GM19328 (cell line): ENCODE data around the gene GDPD5.

Source experiments
- ATAC-seq: cut with Tn5 transposase; IDR thresholded peaks from one replicate; pipeline ENCODE4 v1.9.1; 2021; ENCODE audit warnings: mild to moderate bottlenecking, moderate library complexity; ENCODE audit not compliant: unreplicated experiment

Gene GDPD5

DNA sequence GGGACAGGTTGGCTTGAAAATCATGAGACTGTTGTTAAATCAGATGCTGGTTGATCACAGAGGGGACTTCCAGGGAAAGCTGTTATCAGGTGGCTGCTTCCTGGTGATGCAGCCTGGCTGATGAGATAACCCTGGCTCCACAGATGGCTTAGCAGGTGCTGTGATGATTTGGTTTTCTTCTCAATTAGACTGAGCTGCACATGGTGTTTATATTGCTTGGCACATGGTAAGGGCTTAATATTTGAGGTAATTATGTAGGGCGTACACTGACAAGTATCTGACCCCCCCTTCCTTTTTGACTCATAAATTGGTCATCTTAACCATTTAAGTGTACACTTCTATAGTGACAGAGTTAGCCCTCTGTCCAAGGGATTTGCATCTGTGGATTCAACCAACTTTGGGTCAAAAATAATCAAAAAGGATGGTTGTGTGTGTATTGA is 119.4 kb downstream of the GDPD5 start:
- ATAC-seq = no peak

DNA sequence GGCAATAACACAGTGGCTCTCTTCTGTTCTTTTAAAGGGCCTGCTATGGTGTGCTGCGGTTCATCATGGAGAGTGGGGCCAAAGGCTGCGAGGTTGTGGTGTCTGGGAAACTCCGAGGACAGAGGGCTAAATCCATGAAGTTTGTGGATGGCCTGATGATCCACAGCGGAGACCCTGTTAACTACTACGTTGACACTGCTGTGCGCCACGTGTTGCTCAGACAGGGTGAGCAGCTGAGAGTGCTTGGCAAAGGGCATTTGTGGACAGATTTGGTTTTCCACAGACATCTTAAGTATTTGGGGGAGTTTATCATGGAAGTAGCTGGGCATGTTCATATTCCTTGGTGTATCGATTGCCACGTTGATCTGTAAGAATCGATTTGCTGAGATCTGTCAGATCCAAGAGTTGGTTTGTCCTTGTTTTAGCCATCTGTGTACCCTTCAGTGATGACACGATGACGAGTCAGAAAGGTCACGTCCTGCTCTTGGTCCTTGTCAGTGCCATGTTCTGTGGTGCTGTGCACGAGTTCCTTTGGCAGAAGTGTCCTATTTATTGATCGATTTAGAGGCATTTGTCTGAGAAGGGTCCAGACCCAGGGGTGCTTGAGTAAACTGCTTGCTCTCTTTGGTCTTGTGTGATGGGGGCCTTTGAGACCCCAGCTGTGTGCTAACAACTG is 121.6 kb downstream of the GDPD5 start:
- ATAC-seq = no peak

DNA sequence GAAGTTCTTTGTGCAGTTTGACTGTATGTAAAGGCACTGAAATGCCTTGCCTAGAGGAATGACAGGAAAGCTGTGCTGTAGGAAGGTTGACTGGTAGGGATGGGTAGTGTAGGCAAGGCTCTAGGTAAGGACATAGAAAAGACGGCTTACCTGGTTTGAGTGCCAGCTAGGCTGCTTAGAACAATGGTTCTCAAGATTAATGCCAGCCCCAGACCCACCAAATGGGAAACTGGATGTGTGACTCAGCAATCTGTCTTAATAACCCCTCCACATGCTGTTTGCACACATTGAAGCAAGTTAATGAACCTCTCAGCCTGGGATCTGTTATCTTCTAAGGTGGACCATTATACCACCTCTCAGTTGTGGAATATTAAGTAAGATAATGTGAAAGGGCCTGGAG is 122.7 kb downstream of the GDPD5 start:
- ATAC-seq = no peak

DNA sequence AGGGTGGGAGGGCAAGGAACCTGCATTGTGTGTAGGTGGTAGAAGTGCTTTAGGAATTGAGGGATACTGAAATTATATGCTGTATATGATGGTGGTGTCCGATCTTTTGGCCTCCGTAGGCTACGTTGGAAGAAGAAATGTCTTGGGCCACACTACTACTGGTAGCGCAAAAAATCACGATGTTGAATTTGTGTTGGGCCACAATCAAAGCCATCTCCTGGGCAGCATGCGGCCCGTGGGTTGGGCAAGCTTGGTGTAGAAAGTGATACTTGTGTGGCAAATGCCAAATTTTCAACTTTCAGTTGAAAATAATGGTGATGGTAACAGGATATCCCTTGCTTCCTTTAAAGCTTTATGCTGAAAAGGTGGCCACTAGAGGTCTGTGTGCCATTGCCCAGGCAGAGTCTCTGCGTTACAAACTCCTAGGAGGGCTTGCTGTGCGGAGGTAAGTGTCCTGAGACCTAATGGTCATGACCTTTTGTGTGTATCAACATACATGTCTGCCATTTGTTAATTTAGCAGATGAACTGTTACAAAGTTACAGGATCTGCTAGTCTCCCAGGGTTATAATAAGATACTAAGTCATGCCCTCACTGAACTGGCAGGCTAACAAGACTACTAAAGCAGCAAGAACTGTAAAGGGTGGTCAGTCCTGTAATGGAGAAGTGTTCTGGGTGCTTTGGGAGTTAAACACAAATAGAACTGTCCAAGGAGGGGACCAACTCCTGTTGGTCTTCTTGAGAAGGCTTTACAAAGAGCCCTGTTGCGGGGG is 123.6 kb downstream of the GDPD5 start:
- ATAC-seq = no peak

DNA sequence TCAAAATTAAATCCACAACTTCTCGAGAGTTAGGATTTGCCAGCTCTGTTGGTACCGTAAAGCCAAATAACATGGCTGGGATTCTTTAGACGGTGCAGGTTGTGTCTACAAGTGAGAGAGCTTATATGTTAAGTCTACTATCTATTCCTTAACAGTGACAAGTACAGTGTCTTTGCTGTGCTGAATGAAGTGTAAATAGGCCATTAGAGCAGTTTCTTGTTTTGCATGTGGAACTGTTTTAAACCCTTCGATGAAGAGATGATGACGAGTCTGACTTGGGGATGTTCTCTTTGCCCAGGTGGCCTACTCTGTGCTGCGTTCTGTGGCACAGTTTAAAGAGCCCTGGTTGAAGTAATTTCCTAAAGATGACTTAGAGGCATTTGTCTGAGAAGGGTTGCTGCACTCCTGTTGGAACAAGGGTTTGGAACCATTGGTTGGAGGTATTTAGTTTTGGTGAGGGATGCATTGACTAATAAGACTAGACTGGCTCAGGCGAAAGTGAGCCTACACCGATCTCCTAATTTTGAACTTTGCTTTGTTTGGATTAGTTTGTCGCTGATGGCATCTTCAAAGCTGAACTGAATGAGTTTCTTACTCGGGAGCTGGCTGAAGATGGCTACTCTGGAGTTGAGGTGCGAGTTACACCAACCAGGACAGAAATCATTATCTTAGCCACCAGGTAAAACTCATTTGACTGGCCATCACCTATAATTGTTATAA is 125.4 kb downstream of the GDPD5 start:
- no peak for ATAC-seq

DNA sequence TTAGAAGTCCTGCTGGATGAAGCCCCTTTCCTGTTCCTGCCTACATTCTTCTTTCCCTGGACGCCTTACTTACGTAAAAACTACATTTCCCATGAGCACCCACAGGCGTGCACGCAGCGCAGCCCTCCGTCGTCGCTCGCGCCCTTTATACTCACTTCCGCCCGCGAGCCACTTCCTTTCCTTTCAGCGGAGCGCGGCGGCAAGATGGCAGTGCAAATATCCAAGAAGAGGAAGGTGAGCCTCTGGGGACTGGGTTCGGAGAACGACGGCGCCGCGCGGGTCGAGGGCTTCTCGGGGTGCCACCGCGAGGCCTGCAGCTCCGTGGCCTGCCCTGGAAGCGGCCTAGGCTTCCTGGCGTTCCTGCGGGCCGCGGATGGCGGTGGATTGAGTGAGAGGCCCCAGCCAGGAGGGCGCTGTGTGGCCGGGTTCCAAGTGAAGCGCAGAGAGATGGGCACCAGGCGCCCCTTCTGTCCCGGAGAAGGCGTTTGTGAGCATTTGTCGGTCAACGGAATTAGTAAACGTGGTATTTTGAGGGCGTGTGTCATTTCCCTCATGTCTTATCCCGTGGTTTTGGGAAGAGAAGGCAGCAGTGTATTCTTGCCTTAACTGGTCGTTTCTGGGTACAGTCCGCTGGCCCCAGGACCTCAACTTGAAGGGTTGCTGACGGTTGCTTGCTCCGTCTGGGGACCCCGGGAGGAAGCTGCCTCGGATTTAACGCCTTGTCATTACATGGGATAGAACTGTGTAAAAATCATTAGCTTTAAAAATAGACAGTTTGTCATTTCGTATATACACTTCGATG is 126.2 kb downstream of the GDPD5 start, which contains the start of gene RPS3:
Gene RPS3, plus strand, starts transcription at position 175 of the 802 bp plus-strand sequence. Its CDS starts 30 bp downstream, at position 205.
- peak; percentile 68 for ATAC-seq

DNA sequence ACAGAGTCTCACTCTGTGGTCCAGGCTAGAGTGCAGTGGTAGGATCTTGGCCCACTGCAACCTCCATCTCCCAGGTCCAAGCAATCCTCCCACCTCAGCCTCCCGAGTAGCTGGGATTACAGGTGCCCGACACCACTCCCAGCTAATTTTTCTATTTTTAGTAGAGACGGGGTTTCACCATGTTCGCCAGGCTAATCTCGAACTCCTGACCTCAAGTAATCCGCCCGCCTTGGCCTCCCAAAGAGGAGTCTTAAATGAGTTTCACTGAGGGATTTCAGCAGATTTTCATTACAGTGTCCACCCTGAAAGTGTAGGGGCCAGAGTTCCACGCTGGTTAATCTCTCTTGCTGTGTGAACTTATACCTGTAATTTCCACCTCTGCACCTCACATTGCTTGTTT is 126.8 kb downstream of the GDPD5 start:
- ATAC-seq = no peak

DNA sequence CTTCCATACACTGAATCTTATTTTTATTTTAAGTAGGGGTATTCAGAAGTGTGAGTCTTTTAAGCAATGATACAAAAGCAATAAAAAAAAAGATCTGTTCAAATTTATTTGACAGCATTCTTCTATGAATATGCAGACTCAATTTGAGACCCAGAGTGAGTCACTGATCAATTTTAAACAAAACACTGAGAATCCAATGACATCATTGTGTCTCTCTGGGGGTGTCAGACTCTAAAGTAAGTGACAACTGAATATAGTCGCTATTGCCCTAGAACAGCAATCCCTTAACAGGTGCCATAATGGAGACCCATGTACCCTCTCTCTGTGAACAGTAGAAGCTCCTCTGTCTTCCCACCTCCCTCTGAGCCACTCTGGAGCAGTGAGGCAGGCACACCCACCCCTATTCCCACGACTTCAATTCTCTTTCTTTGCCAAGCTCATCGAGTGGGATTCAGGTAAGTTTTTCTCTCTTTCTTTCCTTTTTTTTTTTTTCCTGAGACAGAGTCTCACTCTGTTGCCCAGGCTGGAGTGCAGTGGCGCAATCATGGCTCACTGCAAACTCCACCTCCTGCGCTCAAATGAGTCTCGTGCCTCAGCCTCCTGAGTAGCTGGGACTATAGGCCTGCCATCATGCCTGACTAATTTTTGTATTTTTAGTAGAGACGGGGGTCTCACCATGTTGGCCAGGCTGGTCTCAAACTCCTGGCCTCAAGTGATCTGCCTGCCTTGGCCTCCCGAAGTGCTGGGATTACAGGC is 131.5 kb downstream of the GDPD5 start:
- ATAC-seq = no peak

DNA sequence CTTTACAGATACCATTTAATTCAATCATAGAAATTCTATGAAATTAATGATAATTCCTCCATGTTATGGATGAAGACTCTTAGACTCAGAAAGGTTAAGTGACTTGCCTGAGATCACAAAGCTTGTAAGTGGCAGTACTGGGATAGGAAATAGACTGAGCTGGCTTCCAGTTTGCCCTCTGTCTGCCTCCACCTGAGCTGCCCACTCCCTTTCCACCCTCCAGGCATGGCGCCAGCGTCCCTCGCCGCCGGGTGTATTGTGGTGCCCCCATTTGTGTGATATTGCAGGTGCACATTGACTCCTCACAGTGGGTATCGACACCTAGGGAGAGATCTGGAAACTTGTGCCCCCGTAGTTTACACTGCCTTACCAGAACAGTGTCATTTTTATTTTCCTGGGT is 135.8 kb downstream of the GDPD5 start:
- no peak for ATAC-seq

DNA sequence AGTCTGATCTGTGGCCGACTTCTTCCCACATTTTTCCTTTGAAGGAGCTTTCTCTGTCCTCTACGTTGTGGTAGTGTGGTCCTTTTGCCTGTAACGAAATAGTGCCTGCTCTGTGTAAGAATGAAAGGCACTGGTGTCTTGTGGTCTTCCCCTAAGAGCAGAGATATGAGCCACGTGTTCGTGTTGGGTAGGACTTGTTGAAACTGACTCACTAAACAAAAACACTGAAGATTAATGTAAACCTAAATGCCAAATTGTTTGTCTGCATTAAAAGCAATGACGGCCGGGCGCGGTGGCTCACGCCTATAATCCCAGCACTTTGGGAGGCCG is 136.5 kb downstream of the GDPD5 start:
- no peak for ATAC-seq

DNA sequence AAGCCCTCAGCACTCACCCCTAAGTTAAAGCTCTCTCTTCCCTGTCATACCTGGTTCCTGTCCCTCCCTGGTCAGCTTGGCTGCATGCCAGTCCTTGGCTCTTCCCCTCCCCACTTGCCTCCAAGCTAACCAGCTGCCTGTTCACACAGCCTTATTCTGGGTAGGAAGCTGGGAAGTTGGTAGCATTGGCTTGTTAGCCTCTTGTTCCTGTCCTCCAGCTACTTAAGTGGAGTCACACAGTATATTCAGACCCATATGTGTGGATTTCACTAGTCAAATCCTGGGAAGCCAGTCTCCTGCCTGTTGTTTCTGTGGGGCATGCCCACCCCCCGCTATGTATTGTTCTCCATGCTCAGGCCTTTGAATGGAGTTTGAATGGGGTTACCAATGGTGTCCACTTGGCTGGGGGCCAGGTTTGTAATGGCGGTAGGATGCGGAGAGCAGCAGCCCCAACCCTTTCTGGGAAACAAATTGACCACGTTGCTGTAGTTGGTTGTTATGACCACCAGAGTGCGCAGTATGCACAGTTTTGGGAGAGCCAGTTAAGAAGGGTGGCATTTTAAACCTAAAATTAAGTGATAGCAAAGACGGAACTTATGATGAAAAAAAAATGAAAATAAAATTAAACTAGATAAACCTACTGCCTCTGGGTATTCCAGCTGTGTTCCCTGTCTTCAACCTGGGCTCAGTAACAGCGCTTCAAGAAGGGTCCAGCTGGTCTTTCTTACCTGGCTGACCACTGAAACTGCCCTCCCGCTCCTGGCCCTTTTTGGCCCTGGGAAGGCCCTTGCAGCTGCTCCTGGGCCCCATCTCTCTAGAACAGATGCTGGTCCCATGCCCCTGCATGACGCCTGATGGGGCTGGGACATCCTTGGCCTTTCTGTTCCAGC is 137.1 kb downstream of the GDPD5 start:
- no peak for ATAC-seq

DNA sequence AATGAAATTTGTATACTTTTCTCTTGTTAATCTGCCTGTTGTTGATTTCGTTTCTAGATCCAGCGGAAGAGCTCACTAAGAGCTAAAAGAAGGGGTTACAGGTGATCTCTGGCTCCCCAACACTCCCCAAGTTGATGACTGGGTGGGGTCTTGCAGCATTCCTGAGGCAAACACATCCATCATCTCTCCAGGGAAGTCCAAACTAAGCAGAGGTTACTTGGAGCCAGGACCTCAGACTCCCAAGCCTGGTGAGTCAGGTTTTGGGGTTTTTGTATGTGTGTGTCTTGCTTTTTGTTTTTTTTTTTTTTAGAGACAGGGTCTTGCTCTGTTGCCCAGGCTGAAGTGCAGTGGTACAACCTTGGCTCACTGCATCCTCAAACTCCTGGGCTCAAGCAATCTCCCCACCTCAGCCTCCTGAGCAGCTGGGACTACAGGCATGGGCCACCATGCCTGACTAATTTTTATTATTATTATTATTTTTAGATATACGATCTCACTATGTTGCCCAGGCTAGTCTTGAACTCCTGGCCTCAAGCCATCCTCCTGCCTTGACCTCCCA is 137.9 kb downstream of the GDPD5 start:
- ATAC-seq = no peak

DNA sequence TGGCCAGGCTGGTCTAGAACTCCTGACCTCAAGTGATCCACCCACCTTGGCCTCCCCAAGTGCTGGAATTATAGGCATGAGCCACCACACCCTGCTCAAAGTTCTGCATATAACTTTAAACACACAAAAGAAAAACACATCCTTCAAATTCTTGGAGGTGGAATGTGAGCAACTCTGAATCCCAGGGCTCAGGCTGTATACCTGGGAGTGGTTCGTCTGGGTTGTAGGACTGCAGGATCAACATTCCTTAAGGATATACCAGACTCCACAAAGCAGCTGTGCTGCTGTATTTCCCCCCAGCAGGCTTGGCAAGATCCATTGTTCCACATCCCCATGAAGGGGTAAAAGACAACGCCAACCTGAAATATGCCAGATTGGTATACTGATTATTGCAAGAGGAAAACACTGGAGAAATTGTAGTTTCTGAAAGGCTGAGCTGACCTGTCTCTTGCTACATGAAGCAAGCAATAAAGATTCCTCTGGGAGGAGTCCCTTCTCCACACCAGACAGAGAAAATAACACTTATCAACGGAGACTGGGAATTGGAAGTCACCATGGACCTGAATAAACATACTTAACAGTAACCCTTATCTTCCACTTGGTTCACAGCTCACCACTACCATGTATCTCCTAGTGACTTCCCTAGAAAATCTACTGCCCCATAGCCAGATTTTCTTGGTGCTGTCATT is 138.7 kb downstream of the GDPD5 start:
- ATAC-seq = no peak
